Fibroblast of mammary gland (primary cell): ENCODE measurements around the gene COPE.

Experiments
- DNase-seq: peaks from one replicate; pipeline ENCODE4 v3.0.0-alpha.2; 2010; ENCODE audit warnings: low read depth
- H3K4me3 ChIP-seq: 2 replicates; pipeline ENCODE4 v1.5.1; 2011; ENCODE audit warnings: low read depth, mild to moderate bottlenecking, low read length, moderate library complexity; ENCODE audit not compliant: control insufficient read depth
- TF ChIP-seq, protein P1 (sequence below): conservative IDR thresholded peaks from 2 replicates; pipeline ENCODE4 v1.5.1; 2011; ENCODE audit warnings: low read depth, low read length, inconsistent platforms; ENCODE audit not compliant: control insufficient read depth, insufficient read depth

The COPE gene

DNA sequence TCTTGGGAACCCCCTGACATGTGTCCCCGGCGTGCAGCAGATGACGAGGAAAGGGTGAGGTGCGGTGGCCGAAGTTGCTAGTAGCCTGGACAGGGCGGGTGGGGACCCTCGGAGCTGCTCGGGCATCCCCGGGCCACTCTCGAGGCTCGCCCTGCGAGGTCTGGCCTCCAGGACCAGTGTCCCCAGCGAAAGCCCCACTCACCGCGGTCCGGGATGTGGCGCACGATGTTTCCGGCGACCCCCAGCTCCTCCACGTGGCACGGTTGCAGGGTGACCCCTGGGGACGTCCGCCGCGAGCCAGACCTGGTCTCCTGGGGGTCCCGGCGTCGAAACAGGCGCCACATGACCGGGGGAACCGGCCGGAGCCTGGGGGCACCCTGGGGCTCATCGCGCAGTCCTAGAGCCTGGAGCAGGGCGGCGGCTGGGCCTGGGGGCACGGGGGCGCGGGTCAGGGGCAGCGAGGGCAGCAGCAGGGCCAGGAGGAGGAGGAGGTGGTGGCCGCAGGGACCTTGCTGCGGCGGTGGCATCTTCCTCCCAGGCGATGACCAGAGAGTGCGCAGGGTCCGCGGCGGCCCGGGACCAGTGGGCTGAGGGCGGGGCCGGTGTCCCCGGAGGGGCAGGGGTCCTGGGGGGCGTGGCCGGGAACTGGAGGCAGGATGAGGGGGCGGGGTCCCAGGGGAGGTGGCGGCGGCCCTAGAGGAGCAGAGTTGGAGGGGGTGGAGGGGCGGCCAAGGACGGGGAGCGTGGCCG lies 49.2 kb downstream of the COPE start:
- no peak for DNase-seq
- no peak overlapping the region for H3K4me3 ChIP-seq
- TF ChIP-seq, protein P1, sequence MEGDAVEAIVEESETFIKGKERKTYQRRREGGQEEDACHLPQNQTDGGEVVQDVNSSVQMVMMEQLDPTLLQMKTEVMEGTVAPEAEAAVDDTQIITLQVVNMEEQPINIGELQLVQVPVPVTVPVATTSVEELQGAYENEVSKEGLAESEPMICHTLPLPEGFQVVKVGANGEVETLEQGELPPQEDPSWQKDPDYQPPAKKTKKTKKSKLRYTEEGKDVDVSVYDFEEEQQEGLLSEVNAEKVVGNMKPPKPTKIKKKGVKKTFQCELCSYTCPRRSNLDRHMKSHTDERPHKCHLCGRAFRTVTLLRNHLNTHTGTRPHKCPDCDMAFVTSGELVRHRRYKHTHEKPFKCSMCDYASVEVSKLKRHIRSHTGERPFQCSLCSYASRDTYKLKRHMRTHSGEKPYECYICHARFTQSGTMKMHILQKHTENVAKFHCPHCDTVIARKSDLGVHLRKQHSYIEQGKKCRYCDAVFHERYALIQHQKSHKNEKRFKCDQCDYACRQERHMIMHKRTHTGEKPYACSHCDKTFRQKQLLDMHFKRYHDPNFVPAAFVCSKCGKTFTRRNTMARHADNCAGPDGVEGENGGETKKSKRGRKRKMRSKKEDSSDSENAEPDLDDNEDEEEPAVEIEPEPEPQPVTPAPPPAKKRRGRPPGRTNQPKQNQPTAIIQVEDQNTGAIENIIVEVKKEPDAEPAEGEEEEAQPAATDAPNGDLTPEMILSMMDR: no peak

DNA sequence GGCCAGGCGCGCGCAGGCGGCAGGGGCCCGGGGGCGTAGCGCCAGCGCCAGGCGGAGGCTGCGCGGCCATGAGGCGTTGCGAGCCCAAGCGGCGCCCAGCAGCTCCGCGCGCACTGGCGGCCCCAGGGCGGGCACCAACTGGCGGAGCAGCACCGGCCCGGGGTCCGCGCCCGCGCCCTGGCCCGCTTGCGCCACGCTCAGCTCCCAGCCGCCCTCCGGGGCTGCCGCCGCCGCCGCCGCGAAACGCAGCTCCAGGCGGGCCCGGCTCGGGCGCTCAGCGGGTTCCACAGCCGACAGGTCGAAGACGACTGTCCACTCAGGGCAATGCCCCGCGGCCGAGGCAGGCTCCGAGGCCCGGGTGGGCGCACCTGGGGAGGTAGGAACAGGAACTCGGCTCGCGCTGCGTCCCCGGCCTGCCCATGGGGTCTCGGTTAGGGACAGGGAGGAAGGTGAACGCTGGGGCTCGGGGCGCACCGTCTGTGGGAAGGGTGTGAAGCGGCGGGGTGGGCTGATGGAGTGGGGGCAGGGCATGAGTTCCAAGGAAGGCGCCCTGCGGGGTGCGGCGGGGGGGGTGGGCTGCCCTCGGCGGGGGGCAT lies 50.1 kb downstream of the COPE start:
- no peak overlapping the region for H3K4me3 ChIP-seq
- no peak for DNase-seq
- TF ChIP-seq, protein P1: no peak

DNA sequence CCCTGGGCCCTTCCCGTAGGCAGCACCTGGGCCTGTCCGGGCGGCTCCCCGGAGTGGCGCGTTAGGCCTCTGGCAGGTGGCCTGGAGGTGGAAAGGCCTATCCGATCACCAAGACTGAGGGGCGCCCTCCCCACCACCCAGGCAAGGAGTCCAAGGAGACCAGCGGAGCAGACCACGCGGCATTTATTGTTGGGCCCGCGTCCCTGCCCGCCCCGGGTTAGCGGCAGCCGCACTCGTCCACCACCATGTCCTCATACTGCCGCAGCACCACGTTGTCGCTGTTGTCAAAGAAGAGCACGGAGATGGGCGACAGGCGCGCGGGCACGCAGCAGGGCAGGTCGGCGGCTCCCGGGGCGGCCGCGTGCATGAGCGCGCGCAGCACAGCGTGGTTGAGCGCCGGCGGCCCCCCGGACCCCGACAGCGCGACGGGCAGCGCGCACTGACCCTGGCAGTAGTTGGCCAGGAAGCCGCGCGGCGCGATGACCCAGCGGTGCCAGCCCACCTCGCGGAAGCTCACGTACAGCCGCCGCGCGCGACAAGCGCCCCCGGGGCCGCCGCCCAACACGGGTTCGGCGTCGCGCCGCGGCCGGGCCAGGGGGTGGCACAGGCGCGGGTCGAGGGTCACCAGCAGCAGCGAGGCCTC lies 50.7 kb downstream of the COPE start:
- TF ChIP-seq, protein P1: no peak
- DNase-seq: no peak
- no peak overlapping the region for H3K4me3 ChIP-seq

DNA sequence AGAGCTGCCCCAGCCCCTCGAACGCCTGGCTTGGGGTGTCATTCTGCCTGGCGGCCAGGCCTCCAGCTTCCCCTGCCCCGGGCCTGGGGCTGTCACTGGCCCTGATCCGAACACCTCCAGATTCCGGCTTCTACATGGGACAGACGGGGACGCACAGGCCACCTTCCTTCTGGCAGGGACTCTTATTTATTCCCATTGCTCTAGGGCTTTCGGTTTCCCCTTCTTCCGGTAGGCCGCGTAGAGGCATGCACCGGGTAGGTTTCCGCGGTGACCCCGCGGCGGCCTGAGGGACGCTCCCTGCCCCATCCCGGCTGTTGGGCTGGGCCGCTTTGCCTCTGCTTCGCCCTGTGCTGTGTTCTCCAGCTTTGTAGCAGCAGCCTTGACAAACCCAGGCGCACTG lies 51.4 kb downstream of the COPE start:
- no peak for DNase-seq
- TF ChIP-seq, protein P1: no peak
- H3K4me3 ChIP-seq: no peak overlapping the region

GRCh38 chr19:18867199-18867598 lies 52.0 kb downstream of the COPE start:
- TF ChIP-seq, protein P1: no peak
- no peak overlapping the region for H3K4me3 ChIP-seq

DNA sequence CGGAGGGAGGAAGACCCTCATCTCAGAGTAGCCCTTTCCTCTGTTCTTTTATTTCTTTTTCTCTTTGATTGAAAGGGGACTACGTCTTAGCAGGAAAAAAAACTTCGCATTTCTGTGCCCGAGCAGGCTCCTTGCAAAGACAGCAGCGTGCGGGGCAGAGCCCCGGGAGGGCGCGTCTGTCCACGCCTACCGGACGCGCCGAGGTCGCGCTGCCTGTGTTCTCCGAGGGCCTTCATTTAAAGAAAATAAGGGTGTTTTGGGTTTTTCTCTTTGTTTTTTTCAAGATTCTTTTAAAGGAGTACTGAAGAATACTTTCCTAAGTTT lies 52.4 kb downstream of the COPE start:
- DNase-seq: no peak
- no peak overlapping the region for H3K4me3 ChIP-seq
- TF ChIP-seq, protein P1: no peak

More at GRCh38 chr19:18867199-18867598, 52.0 kb downstream of the COPE start:
- no peak for DNase-seq
